Bronchial epithelial cell (primary cell): ENCODE results near the gene DHPS. TPM values are rescaled to one million over a fixed set of nuclear protein-coding genes. Genes with fewer than 3 reads are reported as not detected.

ENCODE experiments used
- DNase-seq: peaks from one replicate; pipeline ENCODE4 v3.0.0-alpha.2; 2010; ENCODE audit warnings: low read depth
- FAIRE-seq: peaks from 2 replicates; lab custom pipeline; 2011; peaks lifted over from hg19 to GRCh38; lab: Jason Lieb, UNC
- H3K27me3 ChIP-seq: 2 replicates; pipeline ENCODE4 v1.5.1; 2011; ENCODE audit warnings: low read length; ENCODE audit not compliant: control insufficient read depth, insufficient read depth
- H3K36me3 ChIP-seq: 2 replicates; pipeline ENCODE4 v1.5.1; 2011; ENCODE audit warnings: low read length; ENCODE audit not compliant: control insufficient read depth, insufficient read depth
- H3K4me3 ChIP-seq: 2 replicates; pipeline ENCODE4 v1.5.1; 2011; ENCODE audit warnings: mild to moderate bottlenecking, low read depth, low read length, control low read depth
- total RNA-seq: library from RNA; depleted of rRNA; stranded (reverse); fragments of >200 nt; gene quantifications from 2 replicates; pipeline ENCODE4 v1.2.1, GENCODE V29; 2014
- TF ChIP-seq, protein P1 (sequence below): IDR thresholded peaks from 2 replicates; pipeline ENCODE4 v1.5.1; 2011; ENCODE audit warnings: mild to moderate bottlenecking, moderate library complexity, low read length, control low read depth, inconsistent platforms; ENCODE audit not compliant: insufficient read depth, severe bottlenecking

DHPS gene
- total RNA-seq, 1 donor from 2014 or later: 94.5 TPM

DNA sequence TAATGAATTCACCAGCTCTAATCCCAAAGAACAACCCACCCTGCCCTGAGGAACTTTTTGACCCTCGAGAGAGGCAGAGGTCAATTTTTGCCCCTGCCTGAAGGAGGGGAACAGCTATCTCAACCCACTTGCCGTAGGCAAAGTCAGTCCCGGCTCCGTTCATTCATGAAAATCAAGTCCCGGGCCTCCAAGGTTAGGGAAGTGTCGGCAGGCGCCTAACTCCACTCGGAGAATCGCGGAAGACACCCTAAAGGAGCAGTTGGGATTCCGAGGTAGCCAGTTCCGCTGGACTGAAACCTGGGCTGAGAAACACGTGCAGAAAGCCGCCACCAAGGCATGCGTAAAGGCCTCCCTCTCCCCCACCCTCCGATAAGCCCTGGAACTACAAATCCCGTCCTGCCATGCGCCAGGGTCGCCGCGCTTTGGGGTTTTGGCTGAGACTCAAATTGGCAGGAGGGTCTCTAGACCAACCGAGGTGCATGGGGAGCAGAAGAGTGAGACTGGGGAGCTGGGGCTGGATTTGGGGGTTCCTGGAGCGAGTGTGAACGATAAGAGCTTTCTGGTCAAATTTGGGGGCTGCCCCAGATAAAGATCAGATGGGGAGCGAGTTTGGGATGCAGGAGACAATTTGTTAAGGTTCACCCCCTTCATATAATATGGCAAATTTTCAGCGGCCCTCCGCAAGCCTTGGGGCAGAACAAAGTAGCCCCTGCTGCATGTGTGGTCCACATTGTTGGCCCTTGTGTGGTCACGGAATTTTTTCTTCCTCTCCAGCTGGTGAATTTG lies 42.2 kb upstream of the DHPS start, which contains the start of gene TNPO2:
Gene TNPO2 (minus strand): TSS at position 292 of the 786 bp plus-strand sequence. CDS start 2,955 bp downstream, outside the sequence.
- FAIRE-seq (no peak), DNase-seq (peak; percentile 49)
- TF ChIP-seq, protein P1, sequence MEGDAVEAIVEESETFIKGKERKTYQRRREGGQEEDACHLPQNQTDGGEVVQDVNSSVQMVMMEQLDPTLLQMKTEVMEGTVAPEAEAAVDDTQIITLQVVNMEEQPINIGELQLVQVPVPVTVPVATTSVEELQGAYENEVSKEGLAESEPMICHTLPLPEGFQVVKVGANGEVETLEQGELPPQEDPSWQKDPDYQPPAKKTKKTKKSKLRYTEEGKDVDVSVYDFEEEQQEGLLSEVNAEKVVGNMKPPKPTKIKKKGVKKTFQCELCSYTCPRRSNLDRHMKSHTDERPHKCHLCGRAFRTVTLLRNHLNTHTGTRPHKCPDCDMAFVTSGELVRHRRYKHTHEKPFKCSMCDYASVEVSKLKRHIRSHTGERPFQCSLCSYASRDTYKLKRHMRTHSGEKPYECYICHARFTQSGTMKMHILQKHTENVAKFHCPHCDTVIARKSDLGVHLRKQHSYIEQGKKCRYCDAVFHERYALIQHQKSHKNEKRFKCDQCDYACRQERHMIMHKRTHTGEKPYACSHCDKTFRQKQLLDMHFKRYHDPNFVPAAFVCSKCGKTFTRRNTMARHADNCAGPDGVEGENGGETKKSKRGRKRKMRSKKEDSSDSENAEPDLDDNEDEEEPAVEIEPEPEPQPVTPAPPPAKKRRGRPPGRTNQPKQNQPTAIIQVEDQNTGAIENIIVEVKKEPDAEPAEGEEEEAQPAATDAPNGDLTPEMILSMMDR: no peak
- Histone ChIP-seq H3K4me3 (peak within 1 kb of the TSS; percentile 89), H3K36me3 (peaks cover 6% of the 10 kb centered on the region), H3K27me3 (no peaks in the 10 kb centered on the region)

GRCh38 chr19:12723381-12723640 lies 41.6 kb upstream of the DHPS start:
- FAIRE-seq (no peak), DNase-seq (no peak)
- H3K27me3 ChIP-seq: no peaks in the 10 kb centered on the region
- TF ChIP-seq, protein P1: no peak
- H3K36me3 ChIP-seq: peaks cover 9% of the 10 kb centered on the region
- peak overlapping the region; percentile 89 for H3K4me3 ChIP-seq

- TF ChIP-seq, protein P1: no peak
- FAIRE-seq (no peak), DNase-seq (peak; percentile 94)
- H3K4me3 ChIP-seq: peak overlapping the region; percentile 89
- H3K27me3 ChIP-seq: no peaks in the 10 kb centered on the region
- peaks cover 9% of the 10 kb centered on the region for H3K36me3 ChIP-seq
These were observed 41.1 kb upstream of the DHPS start for GRCh38 chr19:12722566-12723380.

DNA sequence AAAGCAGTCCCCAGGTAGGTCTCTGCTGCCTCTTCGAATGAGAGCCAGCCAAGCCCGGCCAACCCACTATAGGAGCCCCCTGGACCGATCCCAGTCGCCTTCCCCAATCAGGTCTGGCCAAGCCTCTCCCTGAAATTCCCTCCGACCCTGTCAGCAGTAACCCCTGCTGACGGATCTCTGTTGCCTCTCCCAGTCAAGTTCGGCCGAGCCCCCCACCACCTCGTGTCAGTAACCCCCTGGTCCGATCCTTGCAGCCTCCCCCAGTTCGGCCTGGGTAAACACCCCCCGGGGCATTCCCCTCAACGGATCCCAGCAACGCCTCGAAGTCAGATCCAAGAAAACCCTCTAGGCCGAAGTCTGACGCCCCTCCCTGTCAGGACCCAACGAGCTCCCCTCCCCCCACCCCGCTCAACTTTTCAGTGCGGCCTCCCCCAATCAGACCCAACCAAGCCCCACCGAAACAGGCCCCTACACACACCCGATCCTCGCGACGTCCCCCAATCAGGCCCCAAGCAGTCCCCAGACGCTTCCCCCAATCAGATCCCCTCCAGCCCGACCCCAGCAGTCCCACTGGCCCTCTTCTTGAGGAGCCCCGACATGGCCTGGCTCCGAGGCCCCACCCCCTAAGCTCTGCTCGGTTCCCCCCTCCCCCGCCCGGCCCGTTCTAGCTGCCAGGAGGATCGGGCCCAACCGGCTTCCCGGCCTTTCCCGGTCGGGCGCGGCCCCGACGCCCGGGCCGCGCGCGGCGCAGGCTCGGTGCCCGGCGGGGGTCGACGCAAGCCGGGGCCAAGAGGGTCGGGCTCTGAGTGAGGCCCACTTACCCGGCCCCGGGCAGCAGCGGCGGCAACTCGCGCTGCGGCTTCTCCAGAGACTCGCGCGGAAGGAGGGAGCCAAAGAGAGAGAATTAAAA lies 40.2 kb upstream of the DHPS start:
- TF ChIP-seq, protein P1: no peak
- FAIRE-seq: no peak
- Histone ChIP-seq H3K27me3 (no peaks in the 10 kb centered on the region), H3K36me3 (peaks cover 10% of the 10 kb centered on the region), H3K4me3 (peak overlapping the region; percentile 89)
- no peak for DNase-seq

DNA sequence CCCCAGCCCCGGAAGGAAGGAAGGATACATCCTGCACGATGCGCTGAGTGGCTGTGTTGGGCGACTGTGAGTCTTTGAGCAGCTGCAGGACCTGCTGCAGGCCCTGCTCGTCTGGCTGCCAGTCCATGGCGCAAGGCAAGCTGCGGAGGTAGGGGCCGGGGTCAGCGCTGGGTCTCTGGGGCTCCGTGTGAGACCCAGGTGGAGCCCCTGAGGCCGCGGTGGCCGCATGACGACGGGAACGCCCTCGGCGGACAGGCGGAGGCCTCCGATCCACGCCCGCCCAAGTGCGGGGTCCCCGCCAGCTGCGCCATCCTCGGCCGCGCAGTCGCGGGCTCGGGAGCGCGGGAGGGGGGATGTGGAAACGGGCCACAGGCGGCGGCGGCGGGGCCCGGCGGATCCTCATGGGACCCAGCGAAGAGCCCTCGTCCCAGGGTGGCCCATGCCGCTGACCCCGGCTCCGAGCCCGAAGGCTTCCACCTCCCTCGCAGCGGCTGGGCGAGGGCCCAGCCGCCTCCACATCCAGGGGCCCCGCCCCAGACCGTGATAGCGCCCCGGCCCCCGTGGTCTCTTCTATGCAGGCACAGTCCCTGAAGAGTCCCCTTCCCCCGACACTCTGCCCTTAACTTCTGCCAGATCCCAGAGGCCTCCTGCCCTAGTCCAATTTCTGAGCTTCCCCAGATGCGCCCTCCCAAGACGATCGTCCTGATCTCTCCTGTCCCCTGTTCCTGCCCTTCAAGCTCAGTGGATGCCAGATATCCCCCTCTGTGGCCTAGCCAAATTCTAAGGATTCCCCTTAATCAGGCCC lies 39.4 kb upstream of the DHPS start:
- no peaks in the 10 kb centered on the region for H3K27me3 ChIP-seq
- no peak for DNase-seq

More for the DNA sequence above, 39.4 kb upstream of the DHPS start:
- no peak for FAIRE-seq
- peaks cover 13% of the 10 kb centered on the region for H3K36me3 ChIP-seq
- H3K4me3 ChIP-seq: peak overlapping the region; percentile 89
- TF ChIP-seq, protein P1: no peak
